ENCODE results near the gene AP3B1.

AP3B1 gene

GRCh38 chr5:78271766-78272165, 22.7 kb downstream of the AP3B1 start:
- Histone ChIP-seq H3K9me3 (ENCODE audit: insufficient read depth, low read depth, low read length) (no peaks in the 10 kb centered on the region), H3K27me3 (ENCODE audit: insufficient read depth, low read length) (no peaks in the 10 kb centered on the region), H3K36me3 (ENCODE audit: insufficient read depth, low read length) (peaks cover 5% of the 10 kb centered on the region; the same call in 1 of the 2 replicates), H3K9ac (ENCODE audit: low read depth, low read length) (no peak overlapping the region), H3K27ac (ENCODE audit: low read depth, low read length) (peak overlapping the region; percentile 85), H3K4me1 (ENCODE audit: insufficient read depth, low read length) (peaks cover 48% of the 10 kb centered on the region), H3K4me3 (ENCODE audit: low read length) (0 out of 2 replicates have a peak overlapping the region, but pooled peaks have one; percentile 29)
- WGBS, result 45% methylated on average over 4 of the region's 4 CpGs

- Histone ChIP-seq H3K27me3 (ENCODE audit: insufficient read depth, low read length) (no peaks in the 10 kb centered on the region), H3K9ac (ENCODE audit: low read depth, low read length) (no peak overlapping the region), H3K36me3 (ENCODE audit: insufficient read depth, low read length) (peaks cover 30% of the 10 kb centered on the region), H3K9me3 (ENCODE audit: insufficient read depth, low read depth, low read length) (no peaks in the 10 kb centered on the region), H3K4me1 (ENCODE audit: insufficient read depth, low read length) (peaks cover 45% of the 10 kb centered on the region), H3K27ac (ENCODE audit: low read depth, low read length) (no peak overlapping the region), H3K4me3 (ENCODE audit: low read length) (no peak overlapping the region)
Measured at GRCh38 chr5:78269088-78269703, 25.3 kb downstream of the AP3B1 start.

GRCh38 chr5:78268356-78268755, 26.1 kb downstream of the AP3B1 start:
- WGBS, result 100% methylated on average over 1 of the region's 2 CpGs

GRCh38 chr5:78265163-78265562, 29.3 kb downstream of the AP3B1 start:
- Histone ChIP-seq H3K9me3 (ENCODE audit: insufficient read depth, low read depth, low read length) (no peaks in the 10 kb centered on the region), H3K9ac (ENCODE audit: low read depth, low read length) (no peak overlapping the region), H3K4me1 (ENCODE audit: insufficient read depth, low read length) (peaks cover 7% of the 10 kb centered on the region; the same call in 1 of the 2 replicates), H3K4me3 (ENCODE audit: low read length) (no peak overlapping the region), H3K36me3 (ENCODE audit: insufficient read depth, low read length) (peaks cover 52% of the 10 kb centered on the region), H3K27me3 (ENCODE audit: insufficient read depth, low read length) (no peaks in the 10 kb centered on the region), H3K27ac (ENCODE audit: low read depth, low read length) (no peak overlapping the region)
- WGBS, result 96% methylated on average over 2 of the region's 2 CpGs

More at GRCh38 chr5:78268356-78268755, 26.1 kb downstream of the AP3B1 start:
- Histone ChIP-seq H3K9me3 (ENCODE audit: insufficient read depth, low read depth, low read length) (no peaks in the 10 kb centered on the region), H3K27ac (ENCODE audit: low read depth, low read length) (no peak overlapping the region), H3K4me3 (ENCODE audit: low read length) (no peak overlapping the region), H3K36me3 (ENCODE audit: insufficient read depth, low read length) (peaks cover 38% of the 10 kb centered on the region), H3K9ac (ENCODE audit: low read depth, low read length) (no peak overlapping the region), H3K27me3 (ENCODE audit: insufficient read depth, low read length) (no peaks in the 10 kb centered on the region), H3K4me1 (ENCODE audit: insufficient read depth, low read length) (peaks cover 37% of the 10 kb centered on the region)

GRCh38 chr5:78264600-78264999, 29.9 kb downstream of the AP3B1 start:
- Histone ChIP-seq H3K4me1 (ENCODE audit: insufficient read depth, low read length) (peaks cover 6% of the 10 kb centered on the region; the same call in 1 of the 2 replicates), H3K27me3 (ENCODE audit: insufficient read depth, low read length) (no peaks in the 10 kb centered on the region), H3K4me3 (ENCODE audit: low read length) (no peak overlapping the region), H3K9me3 (ENCODE audit: insufficient read depth, low read depth, low read length) (no peaks in the 10 kb centered on the region), H3K36me3 (ENCODE audit: insufficient read depth, low read length) (peaks cover 52% of the 10 kb centered on the region), H3K27ac (ENCODE audit: low read depth, low read length) (no peak overlapping the region), H3K9ac (ENCODE audit: low read depth, low read length) (no peak overlapping the region)
- WGBS, result 88% methylated on average over 1 of the region's 1 CpG

- Histone ChIP-seq H3K27ac (ENCODE audit: low read depth, low read length) (no peak overlapping the region), H3K4me3 (ENCODE audit: low read length) (no peak overlapping the region), H3K36me3 (ENCODE audit: insufficient read depth, low read length) (peaks cover 37% of the 10 kb centered on the region), H3K9ac (ENCODE audit: low read depth, low read length) (no peak overlapping the region), H3K27me3 (ENCODE audit: insufficient read depth, low read length) (no peaks in the 10 kb centered on the region), H3K4me1 (ENCODE audit: insufficient read depth, low read length) (no peaks in the 10 kb centered on the region), H3K9me3 (ENCODE audit: insufficient read depth, low read depth, low read length) (no peaks in the 10 kb centered on the region)
- 92% methylated on average over 2 of the region's 2 CpGs for WGBS
Measured at GRCh38 chr5:78260771-78261170, 33.7 kb downstream of the AP3B1 start.

GRCh38 chr5:78253201-78253600, 41.3 kb downstream of the AP3B1 start:
- Histone ChIP-seq H3K9ac (ENCODE audit: low read depth, low read length) (no peak overlapping the region), H3K27ac (ENCODE audit: low read depth, low read length) (no peak overlapping the region), H3K27me3 (ENCODE audit: insufficient read depth, low read length) (no peaks in the 10 kb centered on the region), H3K4me1 (ENCODE audit: insufficient read depth, low read length) (no peaks in the 10 kb centered on the region), H3K36me3 (ENCODE audit: insufficient read depth, low read length) (peaks cover 5% of the 10 kb centered on the region; the same call in 1 of the 2 replicates), H3K9me3 (ENCODE audit: insufficient read depth, low read depth, low read length) (no peaks in the 10 kb centered on the region), H3K4me3 (ENCODE audit: low read length) (no peak overlapping the region)
- WGBS, result 92% methylated on average over 3 of the region's 3 CpGs

- Histone ChIP-seq H3K36me3 (ENCODE audit: insufficient read depth, low read length) (peaks cover 5% of the 10 kb centered on the region; the same call in 1 of the 2 replicates), H3K27ac (ENCODE audit: low read depth, low read length) (no peak overlapping the region), H3K4me3 (ENCODE audit: low read length) (no peak overlapping the region), H3K4me1 (ENCODE audit: insufficient read depth, low read length) (no peaks in the 10 kb centered on the region), H3K9ac (ENCODE audit: low read depth, low read length) (no peak overlapping the region), H3K27me3 (ENCODE audit: insufficient read depth, low read length) (no peaks in the 10 kb centered on the region), H3K9me3 (ENCODE audit: insufficient read depth, low read depth, low read length) (no peaks in the 10 kb centered on the region)
- 95% methylated on average over 5 of the region's 5 CpGs for WGBS
Measured at GRCh38 chr5:78252715-78253114, 41.8 kb downstream of the AP3B1 start.

- H3K4me1 ChIP-seq (ENCODE audit: insufficient read depth, low read length), result no peaks in the 10 kb centered on the region
- H3K27ac ChIP-seq (ENCODE audit: low read depth, low read length), result no peak overlapping the region
- no peak overlapping the region for H3K9ac ChIP-seq (ENCODE audit: low read depth, low read length)
- 87% methylated on average over 7 of the region's 7 CpGs for WGBS
- no peak overlapping the region for H3K4me3 ChIP-seq (ENCODE audit: low read length)
- no peaks in the 10 kb centered on the region for H3K27me3 ChIP-seq (ENCODE audit: insufficient read depth, low read length)
- no peaks in the 10 kb centered on the region for H3K9me3 ChIP-seq (ENCODE audit: insufficient read depth, low read depth, low read length)
- H3K36me3 ChIP-seq (ENCODE audit: insufficient read depth, low read length), result peaks cover 5% of the 10 kb centered on the region; the same call in 1 of the 2 replicates
Measured at GRCh38 chr5:78251663-78252284, 42.7 kb downstream of the AP3B1 start.

GRCh38 chr5:78245136-78245535, 49.4 kb downstream of the AP3B1 start:
- Histone ChIP-seq H3K9me3 (ENCODE audit: insufficient read depth, low read depth, low read length) (no peaks in the 10 kb centered on the region), H3K4me1 (ENCODE audit: insufficient read depth, low read length) (no peaks in the 10 kb centered on the region), H3K27ac (ENCODE audit: low read depth, low read length) (no peak overlapping the region), H3K9ac (ENCODE audit: low read depth, low read length) (no peak overlapping the region), H3K27me3 (ENCODE audit: insufficient read depth, low read length) (no peaks in the 10 kb centered on the region), H3K4me3 (ENCODE audit: low read length) (no peak overlapping the region), H3K36me3 (ENCODE audit: insufficient read depth, low read length) (0 out of 2 replicates have a peak, but pooled peaks cover 4% of the 10 kb centered on the region)
- WGBS, result 89% methylated on average over 8 of the region's 8 CpGs

GRCh38 chr5:78243639-78244038, 50.9 kb downstream of the AP3B1 start:
- Histone ChIP-seq H3K27me3 (ENCODE audit: insufficient read depth, low read length) (no peaks in the 10 kb centered on the region), H3K36me3 (ENCODE audit: insufficient read depth, low read length) (0 out of 2 replicates have a peak, but pooled peaks cover 6% of the 10 kb centered on the region), H3K4me1 (ENCODE audit: insufficient read depth, low read length) (no peaks in the 10 kb centered on the region), H3K9me3 (ENCODE audit: insufficient read depth, low read depth, low read length) (no peaks in the 10 kb centered on the region), H3K9ac (ENCODE audit: low read depth, low read length) (no peak overlapping the region), H3K27ac (ENCODE audit: low read depth, low read length) (no peak overlapping the region), H3K4me3 (ENCODE audit: low read length) (no peak overlapping the region)

Measured in HUES64 (cell line).